ENCODE data around the gene PRAMEF33.
"Not testable (repeated sequence)": the region's sequence is repeated elsewhere in the genome, so short reads cannot be mapped to it uniquely, and the experiment has no call there.

Gene PRAMEF33, protein sequence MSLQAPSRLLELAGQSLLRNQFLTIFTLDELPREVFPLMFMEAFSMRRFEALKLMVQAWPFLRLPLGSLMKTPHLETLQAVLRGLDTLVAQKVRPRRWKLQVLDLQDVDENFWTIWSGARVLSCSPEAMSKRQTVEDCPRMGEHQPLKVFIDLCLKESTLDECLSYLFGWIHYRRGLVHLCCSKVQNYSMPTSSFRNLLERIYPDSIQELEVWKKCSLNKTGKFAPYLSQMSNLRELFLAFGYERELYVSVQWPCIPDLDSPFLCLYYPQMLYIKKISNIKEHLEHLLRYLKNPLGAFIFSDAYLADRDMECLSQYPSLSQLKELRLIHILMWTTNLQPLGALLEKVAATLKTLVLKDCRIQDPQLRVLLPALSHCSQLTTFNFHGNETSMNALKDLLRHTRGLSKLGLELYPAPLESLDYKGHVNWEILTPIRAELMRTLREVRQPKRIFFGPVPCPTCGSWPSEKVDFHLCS

DNA sequence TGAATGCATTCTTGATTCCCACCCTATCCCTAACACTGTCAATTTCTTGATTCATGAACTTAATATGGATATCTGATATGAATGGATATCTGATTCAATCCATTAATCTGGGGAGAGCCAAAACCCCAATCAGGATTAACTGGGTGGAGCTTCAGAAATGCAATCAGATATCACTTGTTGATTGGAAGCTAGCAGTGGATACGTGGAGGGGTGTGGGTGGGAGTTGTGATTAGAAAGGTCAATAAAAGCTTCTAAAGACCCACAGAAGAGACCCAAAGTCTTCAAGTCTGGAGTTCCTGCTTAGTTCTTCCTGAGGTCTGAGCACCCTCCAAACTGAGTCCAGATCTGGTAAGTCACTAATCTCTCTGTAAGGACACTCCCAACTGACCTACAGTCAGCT is at the start of gene PRAMEF33:
PRAMEF33 (plus strand) TSS at position 301 of the 400 bp plus-strand sequence. CDS start 2,416 bp downstream, outside the sequence.
- not testable (repeated sequence) for DNase-seq

DNA sequence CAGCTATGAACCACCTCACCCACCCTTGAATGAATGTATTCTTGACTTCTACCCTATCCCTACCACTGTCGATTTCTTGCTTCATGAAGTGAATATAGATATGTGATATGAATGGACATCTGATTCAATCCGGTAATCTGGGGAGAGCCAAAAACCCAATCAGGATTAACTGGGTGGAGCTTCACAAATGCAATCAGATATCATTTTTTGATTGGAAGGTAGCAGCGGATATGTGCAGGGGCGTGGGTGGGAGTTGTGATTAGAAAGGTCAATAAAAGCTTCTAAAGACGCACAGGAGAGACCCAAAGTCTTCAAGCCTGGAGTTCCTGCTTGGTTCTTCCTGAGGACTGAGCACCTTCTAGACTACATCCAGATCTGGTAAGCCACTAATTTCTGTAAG is 49.4 kb upstream of the PRAMEF33 start, which contains the start of gene PRAMEF5:
PRAMEF5 (plus strand) TSS at position 301 of the 400 bp plus-strand sequence. CDS start 5,071 bp downstream, outside the sequence.
- not testable (repeated sequence) for DNase-seq

DNA sequence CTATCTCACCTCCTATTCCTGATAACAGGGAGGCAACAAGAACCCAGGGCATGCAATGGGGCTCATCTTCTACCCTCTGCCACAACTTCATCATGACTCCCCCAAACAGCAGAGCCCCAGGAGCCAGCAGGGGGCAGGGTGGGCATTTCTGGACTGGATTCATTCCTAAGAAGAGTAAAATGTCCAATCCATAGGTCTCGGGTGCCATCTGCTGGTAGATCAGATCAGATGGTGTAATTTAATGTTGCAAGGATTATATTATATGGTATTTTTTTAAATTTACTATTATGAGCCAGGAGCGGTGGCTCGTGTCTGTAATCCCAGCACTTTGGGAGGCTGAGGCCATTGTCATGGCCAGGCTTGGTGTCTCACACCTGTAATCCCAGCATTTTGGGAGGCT is 38.2 kb upstream of the PRAMEF33 start:
- not testable (repeated sequence) for DNase-seq

DNA sequence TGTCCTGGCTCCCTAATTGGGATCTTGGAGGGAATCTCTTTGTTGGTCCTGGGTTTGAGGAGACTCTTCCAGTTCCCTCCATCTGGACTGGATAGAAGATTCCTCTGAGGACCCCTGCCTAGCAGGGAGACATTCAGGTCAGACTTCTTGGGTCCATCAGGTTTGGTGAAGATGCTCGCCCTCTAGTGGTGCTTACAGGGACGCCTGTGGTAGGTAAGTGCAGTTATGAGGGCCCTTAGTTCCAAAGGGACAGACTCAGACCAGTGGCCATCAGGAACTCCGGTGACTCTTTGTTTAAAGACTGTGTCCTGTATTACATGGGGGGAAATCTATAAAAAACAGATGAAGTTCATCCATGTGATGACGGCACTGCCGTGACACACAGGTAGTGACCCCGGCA is 26.3 kb upstream of the PRAMEF33 start:
- DNase-seq, result not testable (repeated sequence)

DNA sequence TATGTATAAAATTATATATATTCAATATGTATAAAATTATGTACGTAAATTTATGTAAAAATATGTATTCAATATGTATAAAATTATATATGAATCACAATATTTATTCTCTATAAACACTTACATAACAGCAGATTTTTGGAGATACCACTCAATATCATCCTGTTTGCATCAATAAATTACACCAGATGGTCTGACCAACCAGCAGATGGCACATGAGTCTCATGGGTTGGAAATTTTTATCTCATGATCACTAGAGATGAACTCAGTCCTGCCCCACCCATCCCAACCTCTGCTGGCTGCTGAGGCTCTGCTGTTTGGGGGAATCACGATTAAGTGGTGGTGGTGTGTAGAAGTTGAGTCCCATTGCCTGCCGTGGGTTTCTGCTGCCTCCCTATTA is 23.7 kb upstream of the PRAMEF33 start:
- DNase-seq, result not testable (repeated sequence)

DNA sequence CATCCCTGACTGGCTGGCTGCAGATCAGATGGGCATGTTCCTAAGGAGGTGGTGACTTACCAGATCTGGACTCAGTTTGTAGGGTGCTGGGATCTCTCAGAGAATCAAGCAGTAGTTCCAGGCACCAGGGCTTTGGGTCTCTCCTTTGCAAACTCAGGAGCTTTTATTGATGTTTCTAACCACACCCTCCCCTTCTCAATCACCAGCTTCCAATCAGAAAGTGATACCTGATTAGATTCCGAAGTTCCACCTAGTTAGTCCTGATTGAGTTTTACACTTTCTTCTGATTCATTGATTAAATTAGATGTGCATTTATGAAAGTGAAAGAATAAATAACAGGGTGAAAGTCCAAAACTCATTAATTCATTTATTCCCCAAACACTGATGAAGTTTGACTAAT is 18.3 kb upstream of the PRAMEF33 start, which contains the start of gene PRAMEF8:
PRAMEF8 (minus strand) TSS at position 101 of the 400 bp plus-strand sequence. CDS start 1,046 bp downstream, outside the sequence.
- DNase-seq, result not testable (repeated sequence)

DNA sequence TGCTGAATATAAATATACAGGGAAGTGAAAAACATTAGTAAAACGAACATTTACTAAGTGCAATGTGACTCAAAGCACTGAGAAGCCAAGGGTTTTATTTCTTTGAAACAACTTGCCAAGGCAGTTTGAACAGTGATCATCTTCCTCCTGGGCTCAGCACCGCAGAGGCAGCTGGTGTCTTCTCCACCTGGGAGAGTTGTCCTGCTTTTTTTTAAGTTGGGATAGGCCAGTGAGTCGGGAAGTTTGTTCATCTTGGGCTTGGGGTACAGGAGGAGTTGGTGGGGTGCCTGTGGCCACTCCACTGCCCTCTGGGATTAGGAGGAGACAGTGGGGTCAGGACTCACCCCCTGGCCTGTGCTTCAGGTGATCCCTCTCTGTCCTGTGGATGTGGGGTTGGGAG is 14.3 kb upstream of the PRAMEF33 start:
- not testable (repeated sequence) for DNase-seq

DNA sequence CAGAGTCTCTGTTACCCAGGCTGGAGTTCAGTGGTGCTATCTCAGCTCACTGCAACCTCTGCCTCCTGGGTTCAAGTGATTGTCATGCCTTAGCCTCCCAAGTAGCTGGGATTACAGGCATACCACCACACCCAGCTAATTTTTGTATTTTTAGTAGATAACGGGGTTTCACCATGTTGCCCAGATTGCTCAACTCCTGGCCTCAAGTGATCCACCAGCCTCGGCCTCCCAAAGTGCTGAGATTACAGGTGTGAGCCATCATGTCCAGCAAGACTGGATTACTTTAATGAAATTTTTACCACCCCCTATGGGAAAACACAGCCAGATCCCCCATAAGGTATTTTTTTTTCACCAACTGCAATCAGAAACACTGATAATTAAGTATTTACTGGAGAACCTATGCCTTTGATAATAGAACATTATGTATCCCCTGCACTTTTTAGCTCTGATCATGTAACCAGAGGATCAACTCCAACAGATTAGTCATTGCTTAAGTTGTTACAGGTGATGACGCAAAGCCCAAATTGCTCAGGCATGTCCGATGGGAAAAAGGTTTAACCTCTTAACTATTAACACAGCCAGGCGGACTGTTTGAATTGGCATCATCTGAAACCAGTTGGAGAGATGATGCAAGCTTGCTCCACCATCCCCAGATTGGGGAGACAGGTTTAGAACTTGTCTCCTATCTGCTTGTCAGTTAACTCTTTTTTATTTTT is 6.0 kb upstream of the PRAMEF33 start:
- DNase-seq, result not testable (repeated sequence)

DNA sequence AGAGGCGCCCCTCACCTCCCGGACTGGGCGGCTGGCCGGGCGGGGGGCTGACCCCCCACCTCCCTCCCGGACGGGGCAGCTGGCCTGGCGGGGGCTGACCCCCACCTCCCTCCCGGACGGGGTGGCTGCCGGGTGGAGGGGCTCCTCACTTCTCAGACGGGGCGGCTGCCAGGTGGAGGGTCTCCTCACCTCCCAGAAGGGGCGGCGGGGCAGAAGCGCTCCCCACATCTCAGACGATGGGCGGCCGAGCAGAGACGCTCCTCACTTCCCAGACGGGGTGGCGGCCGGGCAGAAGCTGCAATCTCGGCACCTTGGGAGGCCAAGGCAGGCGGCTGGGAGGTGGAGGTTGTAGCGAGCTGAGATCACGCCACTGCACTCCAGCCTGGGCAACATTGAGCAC is 4.6 kb upstream of the PRAMEF33 start:
- DNase-seq, result not testable (repeated sequence)

DNA sequence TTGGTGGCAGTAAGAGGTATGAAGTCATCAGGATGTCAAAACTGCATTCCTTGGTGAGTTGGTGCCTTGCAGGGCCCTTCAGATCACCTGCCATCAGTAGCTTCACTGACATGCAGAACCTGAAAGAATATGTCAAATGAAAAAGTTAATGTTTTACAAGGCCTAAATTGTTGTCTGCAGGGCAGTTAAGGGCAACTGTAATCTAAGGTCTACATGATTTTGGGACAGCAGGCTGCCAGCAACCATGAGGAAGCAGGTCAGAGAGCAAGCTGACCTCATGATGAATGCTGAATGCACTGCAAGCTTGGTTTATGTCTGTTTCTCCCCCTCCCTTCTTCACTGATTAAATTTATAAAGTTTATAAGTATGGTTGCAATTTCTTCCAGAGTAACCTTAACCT is 1.1 kb upstream of the PRAMEF33 start:
- not testable (repeated sequence) for DNase-seq

DNA sequence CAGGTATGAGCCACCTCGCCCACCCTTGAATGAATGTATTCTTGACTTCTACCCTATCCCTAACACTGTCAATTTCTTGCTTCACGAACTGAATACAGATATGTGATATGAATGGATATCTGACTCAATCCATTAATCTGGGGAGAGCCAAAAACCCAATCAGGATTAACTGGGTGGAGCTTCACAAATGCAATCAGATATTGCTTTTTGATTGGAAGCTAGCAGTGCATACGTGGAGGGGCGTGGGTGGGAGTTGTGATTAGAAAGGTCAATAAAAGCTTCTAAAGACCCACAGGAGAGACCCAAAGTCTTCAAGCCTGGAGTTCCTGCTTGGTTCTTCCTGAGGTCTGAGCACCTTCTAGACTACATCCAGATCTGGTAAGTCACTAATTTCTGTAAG is 11.9 kb downstream of the PRAMEF33 start, which contains the start of gene PRAMEF15:
PRAMEF15 (plus strand) TSS at position 301 of the 400 bp plus-strand sequence. CDS start 2,827 bp downstream, outside the sequence.
- DNase-seq, result not testable (repeated sequence)

DNA sequence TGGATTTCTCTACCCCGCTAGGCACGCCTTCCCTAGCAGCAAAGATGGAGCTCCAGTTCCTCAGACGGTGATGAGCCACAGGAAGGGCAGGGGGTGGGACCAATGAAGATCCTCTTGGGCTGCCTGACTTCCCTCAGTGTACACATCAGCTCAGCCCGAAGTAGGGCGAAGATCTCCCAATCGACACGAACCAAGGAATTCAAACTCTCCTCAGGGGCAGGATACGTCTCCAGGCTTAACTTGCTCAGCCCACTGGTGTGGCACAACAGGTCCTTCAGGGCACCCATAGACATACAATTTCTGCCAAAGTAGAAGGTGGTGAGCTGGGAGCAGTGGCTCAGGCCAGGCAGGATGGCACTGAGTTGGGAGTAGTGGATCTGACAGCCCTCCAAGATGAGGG is 39.2 kb downstream of the PRAMEF33 start:
- not testable (repeated sequence) for DNase-seq

DNA sequence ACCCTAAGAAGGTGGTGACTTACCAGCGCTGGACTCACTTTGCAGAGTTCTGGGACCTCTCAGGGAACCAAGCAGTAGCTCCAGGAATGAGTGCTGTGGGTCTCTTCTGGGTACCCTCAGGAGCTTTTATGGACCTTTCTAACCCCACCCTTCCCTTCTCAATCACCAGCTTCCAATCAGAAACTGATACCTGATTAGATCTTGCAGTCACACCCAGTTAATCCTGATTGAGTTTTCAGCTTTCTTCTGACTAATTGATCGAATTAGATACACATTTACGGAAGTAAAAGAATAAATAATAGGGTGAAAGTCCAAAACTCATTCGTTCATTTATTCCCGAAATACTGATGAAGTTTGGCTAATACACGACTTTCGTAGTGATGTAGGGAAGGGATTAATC is 43.7 kb downstream of the PRAMEF33 start, which contains the start of gene PRAMEF14:
PRAMEF14 (minus strand) TSS at position 101 of the 400 bp plus-strand sequence. CDS start 1,820 bp downstream, outside the sequence.
- not testable (repeated sequence) for DNase-seq

DNA sequence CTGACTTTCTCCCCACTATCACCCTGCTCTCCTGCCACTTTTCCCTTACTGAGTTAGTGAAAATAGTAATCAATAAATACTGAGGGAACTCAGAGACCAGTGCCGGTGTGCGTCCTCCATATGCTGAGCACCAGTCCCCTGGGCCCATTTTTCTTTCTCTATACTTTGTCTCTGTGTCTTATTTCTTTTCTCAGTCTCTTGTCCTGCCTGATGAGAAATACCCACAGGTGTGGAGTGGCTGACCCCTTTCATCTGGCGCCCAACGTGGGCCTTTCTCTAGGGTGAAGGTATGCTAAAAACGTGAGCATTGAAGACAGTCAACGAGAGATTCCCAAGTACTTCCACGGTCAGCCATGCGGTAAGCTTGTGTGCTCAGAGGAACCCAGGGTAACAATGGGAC is 50.1 kb downstream of the PRAMEF33 start:
- DNase-seq, result not testable (repeated sequence)

DNA sequence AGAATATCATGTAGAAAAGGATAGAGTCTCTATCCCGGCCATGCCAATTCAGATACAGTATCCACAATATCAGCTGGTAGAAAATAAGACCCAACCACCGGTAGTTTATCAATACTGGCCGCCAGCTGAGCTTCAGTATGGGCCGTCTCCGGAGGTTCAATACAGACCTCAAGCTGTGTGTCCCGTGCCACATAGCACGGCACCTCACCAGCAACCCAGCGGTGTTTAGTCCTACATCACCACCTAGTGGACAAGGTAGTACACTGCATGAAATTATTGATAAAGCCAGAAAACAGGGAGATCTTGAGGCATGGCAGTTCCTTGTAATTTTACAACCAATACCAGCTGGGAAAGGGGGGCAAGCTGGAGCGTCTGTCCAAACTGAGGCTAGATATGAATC is 51.1 kb downstream of the PRAMEF33 start:
- DNase-seq, result not testable (repeated sequence)

DNA sequence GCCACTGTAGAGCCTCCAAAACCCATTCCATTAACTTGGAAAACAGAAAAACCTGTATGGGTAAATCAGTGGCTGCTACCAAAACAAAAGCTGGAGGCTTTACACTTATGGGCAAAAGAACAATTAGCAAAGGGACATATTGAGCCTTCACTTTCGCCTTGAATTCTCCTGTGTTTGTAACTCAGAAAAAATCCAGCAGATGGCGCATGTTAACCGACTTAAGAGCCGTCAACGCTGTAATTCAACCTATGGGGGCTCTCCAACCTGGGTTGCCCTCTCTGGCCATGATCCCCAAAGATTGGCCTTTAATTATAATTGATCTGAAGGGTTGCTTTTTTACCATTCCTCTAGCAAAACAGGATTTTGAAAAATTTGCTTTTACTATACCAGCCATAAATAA is 53.4 kb downstream of the PRAMEF33 start:
- not testable (repeated sequence) for DNase-seq

All from activated T-cell treated with anti-CD3 and anti-CD28 coated beads, Interleukin-2, amount 50 U/mL, for 1 hour (primary cell).